H1 (cell line): ENCODE results near the gene ZGLP1. TPM values are rescaled to one million over a fixed set of nuclear protein-coding genes. Genes with fewer than 3 reads are reported as not detected.

ENCODE experiments used
- CHD2 ChIP-seq: IDR thresholded peaks from 2 replicates; pipeline ENCODE4 v1.6.1; 2012; ENCODE audit warnings: low read length, improper control_type of control experiment
- polyA plus RNA-seq, 7 experiments: library from polyadenylated mRNA; depleted of rRNA in 3 of 7; stranded (reverse) in 5 of 7; unstranded in 2 of 7; fragments of >200 nt in 5 of 7; fragments of 200-250 nt in 2 of 7; gene quantifications; 1 replicate in 5 of 7; 2 replicates in 1 of 7; 4 replicates in 1 of 7; pipeline versions ENCODE4 v1.2.1 to v1.2.3, GENCODE V29; 2011 to 2013; ENCODE audit warnings: missing spikeins in 2 of 7, mixed read lengths in 2 of 7
- total RNA-seq: library from RNA; stranded (reverse); fragmentation: NEBNext Ultra II Directional; extraction: Animal tissue kit (Norgen Biotek cat#: 25700); gene quantifications from 2 replicates; pipeline ENCODE4 v1.2.1, GENCODE V29; 2021

Gene ZGLP1
- total and polyA plus RNA-seq, 2 of the 8 experiments (the other 6 are each of a cell fraction or from before 2014, with no cell fraction given) = 4.2 to 5.1 TPM

GRCh38 chr19:10278935-10279334, 30.7 kb downstream of the ZGLP1 start (continued):
- TF ChIP-seq CHD2 = no peak
